DMS53 treated with DMSO at 0.1 percent for 48 hours (cell line): ENCODE measurements around the gene CCDC197.

Experiments
- DNase-seq: peaks from one replicate; lab custom pipeline; 2025; ENCODE audit not compliant: unreplicated experiment; lab: John Stamatoyannopoulos, UW

CCDC197 gene

GRCh38 chr14:93997082-93997481 lies at the start of gene CCDC197:
CCDC197 (plus strand) TSS chr14:93997301; CDS start chr14:93998132, 831 bp downstream.
- no peak for DNase-seq

GRCh38 chr14:93949511-93950075 lies 47.5 kb upstream of the CCDC197 start:
- DNase-seq: no peak

- no peak for DNase-seq
Measured at GRCh38 chr14:93950948-93951634, 46.0 kb upstream of the CCDC197 start.

GRCh38 chr14:93951635-93952540 lies 45.2 kb upstream of the CCDC197 start:
- DNase-seq: no peak

GRCh38 chr14:93952829-93953228 lies 44.3 kb upstream of the CCDC197 start:
- no peak for DNase-seq

GRCh38 chr14:93953263-93953662 lies 43.8 kb upstream of the CCDC197 start:
- no peak for DNase-seq

- DNase-seq: no peak
Measured at GRCh38 chr14:93953739-93954515, 43.2 kb upstream of the CCDC197 start.

- no peak for DNase-seq
Measured at GRCh38 chr14:93954516-93954830, 42.6 kb upstream of the CCDC197 start.

GRCh38 chr14:93954900-93955849 lies 41.9 kb upstream of the CCDC197 start:
- no peak for DNase-seq

- no peak for DNase-seq
Measured at GRCh38 chr14:93955850-93956481, 41.1 kb upstream of the CCDC197 start.

- no peak for DNase-seq
Measured at GRCh38 chr14:93956514-93957332, 40.4 kb upstream of the CCDC197 start.

GRCh38 chr14:93957333-93957710 lies 39.8 kb upstream of the CCDC197 start:
- no peak for DNase-seq

GRCh38 chr14:93957751-93958566 lies 39.1 kb upstream of the CCDC197 start:
- no peak for DNase-seq

GRCh38 chr14:93958567-93959238 lies 38.4 kb upstream of the CCDC197 start:
- no peak for DNase-seq

- peak; percentile 77 for DNase-seq
Measured at GRCh38 chr14:93959239-93960107, 37.6 kb upstream of the CCDC197 start.

GRCh38 chr14:93960108-93960475 lies 37.0 kb upstream of the CCDC197 start:
- DNase-seq: no peak
